Measurements from ENCODE around the gene QKI.

QKI gene

DNA sequence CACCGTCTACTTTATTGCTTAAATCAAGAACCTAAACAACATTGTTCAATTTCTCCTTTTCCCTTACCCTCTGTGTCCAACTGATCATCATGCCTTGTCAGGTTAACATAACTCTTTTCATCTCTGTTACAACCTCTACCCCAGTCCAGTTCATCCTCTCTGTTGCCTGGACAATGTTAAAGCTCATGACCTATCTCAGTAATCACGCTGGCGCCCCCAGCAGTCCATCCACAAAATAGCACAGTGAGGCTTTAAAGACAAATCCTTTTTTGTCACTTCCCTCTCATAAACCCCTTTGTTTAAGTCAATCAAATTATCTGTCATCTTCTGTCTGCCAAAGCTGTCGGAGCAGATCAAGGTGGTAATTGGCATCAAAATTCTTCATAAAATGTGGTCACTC is 140.1 kb downstream of the QKI start:
- H3K4me3 ChIP-seq = no peak overlapping the region
- no peak overlapping the region for H3K27ac ChIP-seq

DNA sequence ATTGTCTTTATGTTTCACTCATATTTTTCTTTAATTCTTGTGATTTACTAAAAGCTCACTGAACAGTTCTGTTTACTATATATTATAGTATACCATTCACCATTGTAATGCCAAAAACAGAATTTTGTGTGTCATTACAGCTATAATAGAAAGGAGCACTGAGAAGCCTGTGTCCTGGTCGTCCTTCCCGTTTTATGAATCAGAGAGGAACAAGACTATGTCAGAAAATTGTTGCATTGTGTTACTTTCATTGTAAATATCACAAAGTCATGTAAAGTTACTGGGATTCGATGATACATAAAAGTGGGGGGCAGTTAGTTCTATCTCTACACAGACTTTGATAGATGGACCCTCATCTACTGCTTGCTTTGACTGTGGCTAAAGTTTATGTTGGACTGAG is 145.1 kb downstream of the QKI start:
- H3K27ac ChIP-seq = no peak overlapping the region
- H3K4me3 ChIP-seq = no peak overlapping the region

DNA sequence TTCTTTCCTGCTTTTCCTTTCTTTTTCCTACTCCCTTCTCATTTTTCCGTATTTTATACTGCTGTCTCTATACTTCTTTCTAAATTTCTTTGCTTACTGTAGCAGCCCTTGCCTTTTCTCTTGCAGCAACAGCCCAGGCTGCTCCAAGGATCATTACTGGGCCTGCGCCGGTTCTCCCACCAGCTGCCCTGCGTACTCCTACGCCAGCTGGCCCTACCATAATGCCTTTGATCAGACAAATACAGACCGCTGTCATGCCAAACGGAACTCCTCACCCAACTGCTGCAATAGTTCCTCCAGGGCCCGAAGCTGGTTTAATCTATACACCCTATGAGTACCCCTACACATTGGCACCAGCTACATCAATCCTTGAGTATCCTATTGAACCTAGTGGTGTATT is 148.8 kb downstream of the QKI start:
- H3K27ac ChIP-seq = no peak overlapping the region
- no peak overlapping the region for H3K4me3 ChIP-seq

DNA sequence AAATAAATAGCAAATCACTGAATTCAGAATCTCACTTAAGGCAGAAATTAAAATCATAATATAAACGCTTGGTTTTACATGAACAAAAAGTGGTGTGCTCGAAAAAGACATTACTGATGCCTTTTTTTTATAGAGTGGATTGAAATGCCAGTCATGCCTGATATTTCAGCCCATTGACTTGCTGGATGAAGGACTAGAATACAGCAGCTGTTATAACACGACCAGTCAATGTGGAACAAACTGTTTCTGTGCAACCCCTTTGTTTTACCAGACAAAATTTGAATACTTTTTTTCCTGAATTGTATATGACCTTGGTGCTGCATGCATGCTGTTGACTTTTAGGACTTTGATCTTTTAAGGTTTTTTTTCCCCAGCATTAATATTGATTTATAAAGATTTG is 150.0 kb downstream of the QKI start:
- H3K27ac ChIP-seq = no peak overlapping the region
- no peak overlapping the region for H3K4me3 ChIP-seq

DNA sequence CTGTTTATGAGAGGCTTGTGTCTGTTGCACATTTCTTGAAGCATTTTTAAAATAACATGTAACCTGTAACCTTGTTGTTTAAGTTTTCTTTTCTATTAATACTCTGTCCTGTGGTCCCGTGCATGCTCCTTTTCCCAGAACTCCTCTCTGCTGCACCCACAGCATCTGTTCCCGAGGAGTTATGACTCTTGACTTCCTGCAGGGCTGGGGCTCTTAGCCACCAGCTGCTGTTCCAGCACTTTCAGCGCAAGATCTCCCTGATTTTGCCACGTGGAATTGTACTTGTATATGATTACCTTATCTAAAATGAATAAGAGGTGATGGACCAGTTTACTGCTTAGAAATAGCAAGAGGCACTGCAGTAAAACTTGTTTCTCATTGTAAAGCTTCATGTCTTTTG is 150.6 kb downstream of the QKI start:
- H3K27ac ChIP-seq = no peak overlapping the region
- no peak overlapping the region for H3K4me3 ChIP-seq

DNA sequence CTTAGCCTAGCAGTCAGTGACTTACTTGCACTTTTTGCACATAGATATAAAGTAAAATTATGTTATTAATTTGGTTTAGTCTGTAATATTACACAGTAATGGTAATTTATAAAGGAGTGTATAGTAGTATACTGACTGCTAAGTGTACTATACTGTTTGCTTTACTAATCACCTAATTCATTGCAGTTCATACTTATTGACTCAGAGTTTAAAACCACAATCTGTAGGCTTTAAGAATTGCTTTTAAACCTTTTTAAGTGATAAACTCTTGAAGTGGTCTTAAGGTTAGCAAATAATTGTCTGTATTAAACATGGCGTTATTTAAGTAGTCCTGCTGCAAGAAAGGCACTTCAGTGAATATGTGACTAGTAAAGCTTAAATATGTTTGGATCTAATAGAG is 151.5 kb downstream of the QKI start:
- Histone ChIP-seq H3K4me3 (no peak overlapping the region), H3K27ac (no peak overlapping the region)

DNA sequence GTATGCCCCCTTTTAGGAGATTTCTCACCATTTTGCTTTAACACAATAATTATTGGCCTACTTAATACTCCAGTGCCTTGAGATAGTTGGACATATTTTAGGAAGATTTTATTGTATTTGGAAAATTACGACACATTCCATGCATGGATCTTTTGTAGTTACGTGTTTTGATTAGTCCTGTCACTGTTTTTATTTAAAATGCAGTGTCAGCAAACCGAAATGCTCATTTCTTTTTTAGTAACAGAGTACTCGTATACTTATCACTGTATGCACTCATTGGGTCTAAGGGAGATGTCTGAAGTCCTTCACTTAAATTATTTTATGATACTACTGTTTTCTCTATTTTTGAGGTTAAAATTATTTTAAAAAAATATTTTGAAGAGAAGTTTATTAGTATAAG is 153.8 kb downstream of the QKI start:
- Histone ChIP-seq H3K27ac (no peak overlapping the region), H3K4me3 (no peak overlapping the region)

DNA sequence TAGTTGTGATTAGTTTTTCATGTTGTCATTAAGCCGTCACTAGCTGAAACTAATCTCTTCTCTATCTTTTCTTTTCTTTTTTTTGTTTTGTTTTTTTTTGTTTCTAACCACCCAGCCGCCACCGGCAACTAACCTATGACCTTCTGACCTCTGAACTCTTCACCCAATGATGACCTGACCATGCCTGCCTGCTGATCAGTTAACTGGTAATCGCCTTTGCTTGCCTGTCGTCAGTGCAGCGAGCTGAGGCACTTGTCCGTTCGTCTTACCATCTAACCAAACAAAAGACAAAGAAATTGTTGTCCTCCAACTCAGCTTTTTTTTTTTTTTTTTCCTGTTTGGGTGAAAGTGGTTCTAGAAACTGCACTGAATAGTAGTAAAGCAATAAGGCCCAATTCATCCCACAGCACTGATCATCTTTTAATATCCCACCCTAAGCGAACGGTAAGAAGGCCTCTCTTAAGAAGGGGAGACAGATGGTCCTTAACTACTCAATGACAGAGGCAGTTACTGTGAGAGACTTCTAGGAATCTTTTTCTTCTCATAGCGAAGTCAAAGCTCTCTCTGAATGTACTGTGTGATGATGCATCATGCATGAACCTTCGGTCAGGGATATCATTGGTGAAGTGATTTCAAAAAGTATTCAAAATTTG is 156.2 kb downstream of the QKI start:
- no peak overlapping the region for H3K4me3 ChIP-seq
- H3K27ac ChIP-seq = no peak overlapping the region

DNA sequence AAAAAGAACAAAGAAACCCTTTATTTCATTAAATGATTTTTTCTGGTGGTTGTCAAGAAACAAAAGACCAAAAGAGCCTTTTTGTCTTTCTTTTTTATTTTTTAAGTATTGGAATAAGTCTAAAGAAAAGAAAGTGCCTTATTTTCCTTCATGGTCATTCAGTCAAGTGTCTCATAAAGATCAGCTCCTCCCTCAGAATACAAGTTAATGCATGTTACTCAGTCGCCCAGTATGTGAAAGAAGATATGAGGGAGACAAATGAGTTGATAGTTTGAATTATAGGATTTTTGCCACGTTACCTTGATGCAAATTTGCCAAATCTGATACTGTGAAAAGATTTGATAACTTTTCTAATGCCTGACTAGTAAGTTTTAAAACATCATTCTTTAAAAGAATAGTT is 157.2 kb downstream of the QKI start:
- no peak overlapping the region for H3K4me3 ChIP-seq
- H3K27ac ChIP-seq = no peak overlapping the region

DNA sequence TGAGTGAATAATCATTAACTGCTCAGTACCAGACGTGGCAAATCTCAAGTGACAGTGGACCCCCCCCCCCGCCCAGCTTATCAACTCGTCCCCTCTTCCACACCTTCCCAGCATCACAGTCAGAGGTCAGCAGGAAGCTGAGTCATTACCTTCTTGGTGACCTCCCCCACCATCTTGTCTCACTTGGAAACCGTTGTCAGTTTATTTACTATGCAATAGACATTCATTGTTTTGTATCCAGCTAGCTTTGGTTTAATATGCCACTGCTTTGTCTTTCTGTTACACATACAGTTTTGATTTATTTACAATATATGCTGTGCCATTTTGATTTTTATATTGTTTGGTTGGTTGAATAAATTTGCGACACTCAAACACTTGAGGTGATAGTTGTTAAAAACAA is 158.1 kb downstream of the QKI start:
- H3K4me3 ChIP-seq = no peak overlapping the region
- no peak overlapping the region for H3K27ac ChIP-seq

DNA sequence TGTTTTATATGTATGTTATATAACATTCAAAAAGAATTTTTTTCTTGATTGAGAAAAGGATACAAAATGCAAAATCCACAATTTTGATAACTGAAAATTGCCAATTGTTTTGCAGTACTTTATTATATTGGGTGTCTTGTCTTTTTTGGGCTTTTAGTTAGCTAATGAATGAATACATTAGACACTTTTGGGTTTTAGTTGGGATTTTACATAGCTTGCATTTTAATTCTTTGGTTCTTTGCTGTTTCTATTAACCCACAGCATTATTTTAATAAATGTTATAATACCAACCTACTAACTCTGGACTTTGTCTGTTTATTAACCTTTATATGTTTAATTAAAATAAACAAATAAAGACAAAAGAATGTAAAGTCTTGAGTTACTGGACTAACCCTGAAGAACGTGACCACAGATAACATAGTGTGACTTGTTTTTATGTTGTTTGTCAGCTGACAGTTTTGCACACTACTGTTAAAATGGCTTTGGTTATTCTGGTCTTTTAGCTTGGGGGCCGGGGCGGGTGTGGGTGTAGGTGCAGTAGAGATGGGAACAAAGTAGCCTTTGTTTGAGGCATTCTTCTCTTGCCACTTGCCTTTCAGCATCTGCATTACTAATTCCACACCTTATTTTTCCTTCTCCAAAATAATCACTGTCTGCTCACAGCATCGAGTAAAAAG is 159.1 kb downstream of the QKI start:
- Histone ChIP-seq H3K27ac (no peak overlapping the region), H3K4me3 (no peak overlapping the region)

DNA sequence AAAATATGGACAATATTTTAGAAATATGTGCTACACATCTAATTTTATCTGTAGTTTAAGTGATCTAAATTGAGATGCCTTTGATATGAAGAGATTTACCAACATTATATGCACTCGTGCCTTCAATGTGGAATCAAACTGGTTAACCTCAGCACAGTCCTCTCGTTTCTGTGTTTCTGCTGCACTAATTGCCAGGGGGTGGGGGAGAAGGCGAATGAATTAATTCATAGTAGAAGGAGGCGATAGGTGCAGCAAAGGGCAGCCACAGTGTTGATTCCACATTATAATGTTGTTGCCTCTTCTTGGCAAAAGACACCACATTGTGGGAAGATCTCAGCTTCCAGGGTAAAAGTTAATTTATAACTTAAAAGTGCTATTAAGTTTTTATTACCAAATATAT is 161.6 kb downstream of the QKI start:
- Histone ChIP-seq H3K27ac (no peak overlapping the region), H3K4me3 (no peak overlapping the region)

DNA sequence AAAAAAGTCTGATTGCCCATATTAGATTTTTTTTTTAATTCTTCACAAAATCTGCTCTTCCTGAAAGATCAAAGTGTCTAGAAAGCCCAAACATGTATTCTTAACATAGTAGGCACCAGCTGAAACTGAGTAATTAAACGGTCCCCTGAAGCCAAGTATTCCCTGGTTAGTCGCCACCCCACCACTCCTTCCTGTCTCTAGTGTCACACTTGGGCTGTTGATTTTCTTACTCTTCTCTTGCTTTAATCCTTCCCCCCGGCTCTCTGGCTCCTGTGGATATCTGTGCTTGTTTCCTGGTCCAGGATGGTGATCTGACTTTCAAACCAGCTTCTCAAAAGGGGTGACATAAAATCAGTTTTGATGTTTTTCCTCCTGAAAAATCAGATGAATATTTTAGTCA is 162.9 kb downstream of the QKI start:
- H3K27ac ChIP-seq = no peak overlapping the region

DNA sequence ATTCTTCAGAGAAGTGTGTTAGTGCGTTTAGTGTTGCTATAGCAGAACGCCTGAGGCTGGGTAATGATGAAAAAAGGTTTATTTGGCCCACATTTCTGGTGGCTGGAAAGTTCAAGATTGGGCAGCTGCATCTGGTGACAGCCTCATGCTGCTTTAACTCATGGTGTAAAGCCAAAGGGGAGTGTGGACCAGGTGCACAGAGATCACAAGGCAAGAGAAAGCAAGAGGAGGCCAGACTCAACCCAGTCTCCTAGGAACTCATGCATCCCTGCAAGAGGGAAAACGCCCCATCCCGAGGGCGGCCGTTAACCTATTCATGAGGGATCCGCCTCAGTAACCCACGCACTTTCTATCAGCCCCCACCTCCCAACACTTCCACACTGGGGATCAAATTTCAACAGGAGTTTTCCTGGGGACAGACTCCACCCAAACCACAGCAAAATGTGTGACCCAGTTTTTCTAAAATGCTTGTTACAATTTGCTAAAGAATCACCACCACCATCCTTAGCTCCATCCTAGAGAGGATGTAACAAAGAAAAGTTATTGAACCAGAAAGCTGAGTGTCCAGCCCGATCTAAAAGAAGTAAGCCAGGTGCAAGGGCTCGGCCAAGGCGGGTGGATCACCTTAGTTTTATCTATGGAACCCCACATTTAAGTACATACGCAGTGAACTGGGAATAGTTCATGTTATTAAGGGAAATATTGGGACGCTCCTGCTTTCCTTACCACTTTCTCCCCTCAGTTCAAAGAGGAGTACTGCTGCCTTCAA is 164.8 kb downstream of the QKI start:
- Histone ChIP-seq H3K27ac (peak overlapping the region in 2 of 21 experiments; percentile 22 to 50), H3K4me3 (no peak overlapping the region)

More for the DNA sequence above, 162.9 kb downstream of the QKI start:
- H3K4me3 ChIP-seq = no peak overlapping the region

DNA sequence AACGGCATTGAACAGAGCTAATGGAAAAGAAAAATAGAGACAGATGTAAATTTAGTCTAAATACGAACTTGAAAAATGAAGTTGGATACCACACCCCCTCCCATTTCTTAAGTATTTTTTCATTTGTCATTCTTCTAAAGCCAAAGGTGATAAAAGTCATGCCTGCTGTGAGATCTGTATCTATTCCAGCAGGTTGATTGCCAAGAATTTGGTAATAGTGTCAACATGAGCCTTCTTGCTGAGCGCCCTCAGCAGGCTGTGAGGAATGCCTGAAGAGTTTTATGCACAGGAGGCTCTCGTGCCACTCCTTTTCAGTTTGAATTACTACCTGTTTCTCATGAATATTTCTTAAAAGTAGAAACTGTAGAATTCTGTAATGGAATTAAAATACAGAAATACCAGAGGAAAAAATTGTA is 165.4 kb downstream of the QKI start:
- Histone ChIP-seq H3K4me3 (no peak overlapping the region), H3K27ac (peak overlapping the region in 1 of 21 experiments; percentile 50)

DNA sequence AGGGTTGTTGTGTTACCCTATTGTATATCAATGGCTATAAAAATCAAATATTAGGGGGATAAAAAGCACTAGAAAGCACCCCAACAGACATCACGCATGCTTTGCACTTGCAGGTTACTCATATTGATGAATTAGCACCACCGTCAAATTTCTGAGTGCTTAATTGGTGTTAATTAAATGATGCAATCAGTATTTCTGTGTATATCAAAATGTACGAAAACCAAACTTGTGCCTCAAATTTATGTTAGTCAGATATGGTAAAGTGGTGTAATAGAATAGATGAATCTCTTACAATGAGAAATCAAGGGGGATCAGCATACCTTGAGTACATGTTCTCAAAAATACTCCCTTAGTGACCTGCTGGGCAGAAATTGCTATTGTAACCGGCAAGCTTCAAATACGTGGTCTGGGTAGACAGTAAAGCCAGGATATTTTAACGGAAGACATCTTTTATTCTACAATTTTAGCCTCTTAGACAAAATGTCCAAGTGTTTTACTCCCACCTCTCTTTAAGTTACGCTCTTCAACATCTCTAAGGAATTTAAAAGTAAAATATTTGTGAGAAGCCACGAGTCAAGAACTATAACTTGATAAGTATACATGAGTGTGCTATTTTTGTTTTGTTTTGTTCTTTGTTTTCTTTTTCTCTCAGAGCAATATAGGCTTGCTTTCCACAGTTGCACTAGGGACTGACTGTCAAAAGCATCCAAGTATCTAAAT is 166.0 kb downstream of the QKI start:
- Histone ChIP-seq H3K27ac (no peak overlapping the region), H3K4me3 (no peak overlapping the region)

DNA sequence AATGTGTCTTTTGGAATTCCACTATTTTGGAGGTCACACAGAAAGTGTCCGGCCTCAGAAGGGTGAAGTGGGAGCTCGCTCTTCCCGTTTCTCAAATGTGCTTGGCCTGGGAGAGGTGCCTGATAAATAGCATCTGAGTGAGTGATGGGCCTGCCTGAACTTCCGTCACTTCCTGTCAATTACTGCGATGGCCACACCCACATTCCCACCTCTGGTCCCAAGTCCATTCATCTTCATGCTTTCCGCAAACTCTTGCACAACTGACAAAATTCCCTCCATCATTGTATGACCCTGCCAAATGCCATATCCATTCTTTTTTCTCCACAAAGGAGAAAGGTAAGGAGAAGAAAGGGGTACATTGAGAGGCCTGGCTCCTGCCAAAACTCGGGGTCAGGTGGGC is 169.0 kb downstream of the QKI start:
- H3K27ac ChIP-seq = no peak overlapping the region
- H3K4me3 ChIP-seq = no peak overlapping the region

DNA sequence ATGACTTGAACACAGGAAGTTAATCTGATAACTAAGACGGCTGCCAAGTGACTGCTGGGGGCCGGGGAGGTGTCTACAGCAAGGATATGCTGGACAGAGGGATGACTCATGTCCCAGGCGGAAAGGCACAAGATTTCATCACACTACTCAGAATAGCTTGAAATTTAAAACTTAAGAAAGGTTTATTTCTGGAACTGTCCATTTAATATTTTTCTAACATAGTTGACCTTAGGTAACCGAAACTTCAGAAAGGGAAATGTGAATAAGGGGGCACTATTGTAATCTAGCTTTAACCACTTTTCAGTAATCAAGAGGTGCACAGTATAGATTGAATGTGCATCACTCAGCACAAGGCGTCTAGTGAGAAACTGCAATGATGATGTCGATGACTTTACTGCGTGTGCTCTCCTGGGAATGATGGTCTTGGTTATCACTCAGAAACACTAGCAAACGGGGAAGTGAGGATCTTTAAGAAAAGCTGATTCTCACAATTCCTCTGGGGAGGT is 171.5 kb downstream of the QKI start:
- no peak overlapping the region for H3K4me3 ChIP-seq
- H3K27ac ChIP-seq = no peak overlapping the region

DNA sequence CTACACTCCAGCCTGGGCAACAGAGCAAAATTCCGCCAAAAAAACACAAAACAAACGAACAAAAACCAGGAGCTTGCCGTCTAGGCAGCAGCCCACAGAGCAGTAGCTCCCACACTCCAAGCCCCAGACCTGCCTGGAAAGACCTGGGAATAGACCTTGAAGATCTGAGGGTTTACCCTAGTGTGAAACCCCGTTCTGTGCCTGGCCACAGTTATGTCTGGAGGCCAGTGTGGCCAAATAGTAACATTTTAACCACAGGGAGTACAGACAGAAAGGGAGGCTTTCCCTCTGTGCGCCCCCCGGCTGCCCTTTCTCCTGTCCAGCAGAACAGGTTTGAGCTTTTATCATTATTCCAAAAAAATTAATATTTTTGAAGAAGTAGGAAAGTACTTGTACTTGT is 172.4 kb downstream of the QKI start:
- no peak overlapping the region for H3K27ac ChIP-seq

DNA sequence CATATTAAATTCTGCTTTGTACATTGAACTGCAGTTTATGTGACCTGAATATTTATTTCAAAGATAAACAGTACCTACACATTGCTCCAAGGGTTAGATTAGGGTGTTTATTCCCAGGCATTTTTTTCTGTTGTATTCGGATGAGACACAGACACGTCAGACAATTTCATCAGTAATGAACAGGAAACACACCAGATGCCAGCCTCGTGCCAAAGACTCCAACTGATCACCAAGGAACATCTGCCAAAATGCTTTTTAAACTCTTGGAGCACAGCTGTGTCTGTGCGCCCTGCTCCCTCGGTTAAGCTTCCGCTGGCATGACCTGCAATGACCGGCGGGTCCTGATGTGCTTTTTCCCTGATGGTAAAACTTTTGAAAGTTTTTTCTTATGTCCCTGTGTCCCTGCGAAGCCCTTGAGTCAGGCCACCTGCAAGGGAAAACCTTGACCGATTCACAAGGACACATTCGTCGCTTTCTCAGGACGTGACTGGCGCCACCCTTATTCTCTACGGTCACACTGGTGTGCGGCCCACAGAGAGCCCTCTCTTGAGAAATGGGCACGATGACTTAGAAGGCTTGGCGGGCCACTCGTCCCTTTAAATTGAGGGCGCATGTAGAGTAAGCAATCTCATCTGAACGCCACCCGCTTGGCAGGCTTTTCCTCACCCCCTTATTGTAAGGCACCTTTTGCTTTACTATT is 173.9 kb downstream of the QKI start:
- Histone ChIP-seq H3K4me3 (no peak overlapping the region), H3K27ac (no peak overlapping the region)

More for the DNA sequence above, 172.4 kb downstream of the QKI start:
- H3K4me3 ChIP-seq = no peak overlapping the region
